HCT116 (cell line): Measurements from ENCODE around the gene CD24. TPM values are rescaled to one million over a fixed set of nuclear protein-coding genes. Genes with fewer than 3 reads are reported as not detected.

Experiments
- ATAC-seq: fragments of 200-7000 bp; cut with Tn5 transposase; 2 replicates; pipeline ENCODE4 v1.9.1; 2020; ENCODE audit warnings: mild to moderate bottlenecking, moderate library complexity
- BruUV-seq: library from RNA; stranded (reverse); fragments of 400-500 nt; replicated peaks from 2 replicates; lab custom pipeline; 2021; lab: Mats Ljungman, UMichigan
- CTCF ChIA-PET: fragments of 300-600 bp; sonication (Branson Sonifier 250); formaldehyde crosslinking; loops from one replicate; lab custom pipeline; 2021; ENCODE audit warnings: antibody characterized with exemption; lab: Charles Lee
- POLR2A ChIA-PET: fragments of 300-600, 350-600 bp; sonication (Branson Sonifier 250); formaldehyde crosslinking; loops from one replicate; lab custom pipeline; 2021; ENCODE audit warnings: antibody characterized with exemption; lab: Charles Lee
- RAD21 ChIA-PET, 2 experiments: fragments of 300-600 bp; sonication (Branson Sonifier 250); formaldehyde crosslinking; loops; one replicate each; lab custom pipeline; 2023; ENCODE audit warnings: low total read pairs in 2 of 2; ENCODE audit not compliant: uncharacterized antibody in 2 of 2, unreplicated experiment in 2 of 2, low non-redundant PET in 1 of 2; lab: Charles Lee
- DNase-seq: peaks from one replicate; pipeline ENCODE4 v3.0.0-alpha.2; 2010; ENCODE audit warnings: low read depth, low spot score
- H2AFZ ChIP-seq: fragments of 200-600 bp; shearing (Covaris generic), sonication (generic); 2 replicates; pipeline ENCODE4 v1.6.1; 2017; ENCODE audit warnings: low read depth, mixed run types, mixed read lengths, antibody characterized with exemption, low read length; ENCODE audit not compliant: poor library complexity, severe bottlenecking
- H3K27ac ChIP-seq: 2 replicates; pipeline ENCODE4 v1.5.1; 2012; ENCODE audit warnings: low read depth, low read length
- H3K27me3 ChIP-seq: fragments of 200-600 bp; sonication (generic); 2 replicates; pipeline ENCODE4 v1.6.1; 2016; ENCODE audit warnings: mixed run types, low read length, mixed read lengths; ENCODE audit not compliant: insufficient read depth
- H3K36me3 ChIP-seq, 2 experiments: fragments of 200-500 bp in 1 of 2; fragments of 200-600 bp in 1 of 2; sonication (Bioruptor generic) in 1 of 2; sonication (generic) in 1 of 2; 2 replicates each; pipeline versions ENCODE4 v1.5.1 to v1.6.1; 2014 to 2016; ENCODE audit warnings: low read length in 2 of 2, inconsistent platforms in 1 of 2, mixed read lengths in 1 of 2, mixed run types in 1 of 2; ENCODE audit not compliant: insufficient read depth in 2 of 2, control insufficient read depth in 1 of 2
- H3K4me1 ChIP-seq, 2 experiments: fragments of 200-600 bp in 1 of 2; sonication (generic) in 1 of 2; 2 replicates each; pipeline versions ENCODE4 v1.5.1 to v1.6.1; 2012 to 2017; ENCODE audit warnings: low read length in 2 of 2, inconsistent platforms in 1 of 2, mild to moderate bottlenecking in 1 of 2, mixed read lengths in 1 of 2, mixed run types in 1 of 2, moderate library complexity in 1 of 2; ENCODE audit not compliant: insufficient read depth in 2 of 2, control insufficient read depth in 1 of 2
- H3K4me2 ChIP-seq: fragments of 200-600 bp; sonication (generic); 2 replicates; pipeline ENCODE4 v1.6.1; 2017; ENCODE audit warnings: mixed run types, low read length, mixed read lengths
- H3K4me3 ChIP-seq, 2 experiments: fragments of 200-600 bp in 1 of 2; sonication (generic) in 1 of 2; replicated peaks in 1 of 2; 2 replicates each; pipeline ENCODE4 v1.5.1; 2011 to 2016; ENCODE audit warnings: low read length in 2 of 2, control low read depth in 1 of 2, low read depth in 1 of 2, mild to moderate bottlenecking in 1 of 2, mixed read lengths in 1 of 2, mixed run types in 1 of 2
- H3K79me2 ChIP-seq: fragments of 200-600 bp; sonication (generic); 2 replicates; pipeline ENCODE4 v1.6.1; 2017; ENCODE audit warnings: mild to moderate bottlenecking, mixed run types, low read length, moderate library complexity, mixed read lengths; ENCODE audit not compliant: insufficient read depth
- H3K9ac ChIP-seq: fragments of 200-600 bp; sonication (generic); 2 replicates; pipeline ENCODE4 v1.6.1; 2016; ENCODE audit warnings: low read length, mixed read lengths
- H3K9me2 ChIP-seq: fragments of 200-600 bp; sonication (generic), shearing (Covaris generic); 2 replicates; pipeline ENCODE4 v1.6.1; 2017; ENCODE audit warnings: mixed run types, mild to moderate bottlenecking, moderate library complexity; ENCODE audit not compliant: insufficient read depth
- H3K9me3 ChIP-seq, 2 experiments: fragments of 200-500 bp in 1 of 2; fragments of 200-600 bp in 1 of 2; sonication (Bioruptor generic) in 1 of 2; sonication (generic) in 1 of 2; 2 replicates each; pipeline ENCODE4 v1.6.1; 2014 to 2017; ENCODE audit warnings: low read length in 2 of 2, mixed read lengths in 2 of 2, inconsistent platforms in 1 of 2, low read depth in 1 of 2, mild to moderate bottlenecking in 1 of 2, mixed run types in 1 of 2, moderate library complexity in 1 of 2; ENCODE audit not compliant: control insufficient read depth in 1 of 2, insufficient read depth in 1 of 2
- H4K20me1 ChIP-seq: fragments of 200-600 bp; sonication (generic), shearing (Covaris generic); 2 replicates; pipeline ENCODE4 v1.6.1; 2017; ENCODE audit warnings: mixed run types, mild to moderate bottlenecking, moderate library complexity; ENCODE audit not compliant: insufficient read depth
- CEBPB ChIP-seq: IDR thresholded peaks from 2 replicates; pipeline ENCODE4 v1.6.1; 2012; ENCODE audit warnings: low read depth
- CTCF ChIP-seq, 3 experiments: fragments of 200-600 bp in 1 of 3; sonication (generic) in 1 of 3; IDR thresholded peaks in 2 of 3; conservative IDR thresholded peaks in 1 of 3; 2 replicates each; pipeline ENCODE4 v1.5.1; 2012 to 2017; ENCODE audit warnings: low read depth in 2 of 3, low read length in 2 of 3, antibody characterized with exemption in 1 of 3, borderline replicate concordance in 1 of 3, control low read depth in 1 of 3, mild to moderate bottlenecking in 1 of 3, mixed read lengths in 1 of 3, mixed run types in 1 of 3, moderate library complexity in 1 of 3; ENCODE audit not compliant: insufficient read depth in 1 of 3
- EZH2 ChIP-seq: fragments of 200-600 bp; sonication (generic); IDR thresholded peaks from 2 replicates; pipeline ENCODE4 v1.6.1; 2017; ENCODE audit warnings: antibody characterized with exemption, mixed run types
- EZH2phosphoT487 ChIP-seq: fragments of 200-600 bp; IDR thresholded peaks from 2 replicates; pipeline ENCODE4 v1.6.1; 2018; ENCODE audit warnings: antibody characterized with exemption, borderline replicate concordance
- MAX ChIP-seq: IDR thresholded peaks from 2 replicates; pipeline ENCODE4 v1.6.1; 2012
- SRF ChIP-seq: IDR thresholded peaks from 2 replicates; pipeline ENCODE4 v1.6.1; 2012; ENCODE audit warnings: low read depth
- YY1 ChIP-seq: IDR thresholded peaks from 2 replicates; pipeline ENCODE4 v1.6.1; 2011; ENCODE audit warnings: low read length, low read depth, moderate library complexity, mild to moderate bottlenecking; ENCODE audit not compliant: insufficient replicate concordance; ENCODE audit errors: extremely low read depth
- ZBTB33 ChIP-seq: IDR thresholded peaks from 2 replicates; pipeline ENCODE4 v1.6.1; 2011; ENCODE audit warnings: mild to moderate bottlenecking, low read length, moderate library complexity; ENCODE audit not compliant: insufficient replicate concordance; ENCODE audit errors: extremely low read depth
- ZFX ChIP-seq: fragments of 450-650 bp; IDR thresholded peaks from 2 replicates; pipeline ENCODE4 v1.6.1; 2017
- intact Hi-C: fragments of 100-400 bp; cut with micrococcal nuclease; formaldehyde crosslinking; loops from 2 replicates; pipeline ENCODE4 v1.10.0; 2022
- total RNA-seq: library from RNA; stranded (reverse); gene quantifications from one replicate; pipeline ENCODE4 v1.2.1, GENCODE V29; 2021; ENCODE audit not compliant: unreplicated experiment

The CD24 gene
- total RNA-seq, 1 experiment from 2014 or later = 7.3 TPM

GRCh38 chr6:106922626-106923025 is 51.9 kb downstream of the CD24 start:
- RAD21 ChIA-PET = no interaction called here
- Histone ChIP-seq H4K20me1 (no peaks in the 10 kb centered on the region), H2AFZ (no peak overlapping the region), H3K79me2 (no peaks in the 10 kb centered on the region), H3K9ac (no peak overlapping the region), H3K9me3 (no peaks in the 10 kb centered on the region), H3K4me3 (no peak overlapping the region), H3K36me3 (no peaks in the 10 kb centered on the region), H3K4me1 (no peaks in the 10 kb centered on the region), H3K27ac (no peak overlapping the region), H3K9me2 (no peaks in the 10 kb centered on the region), H3K27me3 (no peaks in the 10 kb centered on the region), H3K4me2 (no peak overlapping the region)
- TF ChIP-seq EZH2 (no peak), SRF (no peak), ZFX (no peak), CEBPB (no peak), MAX (no peak), EZH2phosphoT487 (no peak), YY1 (no peak), CTCF (IDR thresholded peaks at IDR 0.05 in 2 of 3, conservative IDR thresholded peaks at IDR 0.05 in 1 of 3; ENCODE audit: borderline replicate concordance in 1 of 3, insufficient read depth in 1 of 3, low read depth in 2 of 3, low read length in 2 of 3) (no peak), ZBTB33 (no peak)
- CTCF ChIA-PET = no interaction called here
- intact Hi-C loops = no loop called here
- DNase-seq (no peak), ATAC-seq (no peak)
- POLR2A ChIA-PET = no interaction called here
- no TSS peak for BruUV-seq

Other genes starting within 250 kb of the CD24 start
- gene MTRES1, start 53.5 kb upstream of the CD24 start, total RNA-seq = 12.7 TPM
- 6.3 TPM for gene BEND3, start 140.8 kb upstream of the CD24 start, total RNA-seq